Eye (tissue), 1 donor: Measurements from ENCODE around the gene THSD7B.
"Not testable (repeated sequence)": the region's sequence is repeated elsewhere in the genome, so short reads cannot be mapped to it uniquely, and the experiment has no call there.

ENCODE experiments used
- DNase-seq: peaks from one replicate; pipeline ENCODE4 v3.0.0-alpha.2; 2015

Gene THSD7B

GRCh38 chr2:137048455-137048854 is 283.1 kb downstream of the THSD7B start:
- no peak for DNase-seq

DNA sequence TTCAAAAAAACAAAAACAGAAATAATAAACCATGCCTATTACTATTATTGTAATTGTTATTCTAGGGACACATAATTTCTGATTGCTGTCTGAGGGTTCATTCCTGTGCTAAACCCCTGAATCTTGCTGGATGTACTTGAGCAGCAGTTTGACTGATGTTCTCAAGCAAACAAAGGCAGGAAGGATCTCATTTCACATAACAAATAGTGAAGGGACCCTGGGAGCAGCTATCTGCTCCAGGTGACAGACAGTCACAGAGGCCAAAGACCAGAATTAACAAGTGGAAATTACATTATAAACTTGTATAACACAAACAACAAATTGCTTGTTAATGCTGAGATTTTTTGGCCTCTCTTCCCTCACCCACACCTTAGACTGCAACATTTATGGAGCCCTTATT is 284.2 kb downstream of the THSD7B start:
- DNase-seq = no peak

GRCh38 chr2:137050949-137051348 is 285.6 kb downstream of the THSD7B start:
- DNase-seq = no peak

DNA sequence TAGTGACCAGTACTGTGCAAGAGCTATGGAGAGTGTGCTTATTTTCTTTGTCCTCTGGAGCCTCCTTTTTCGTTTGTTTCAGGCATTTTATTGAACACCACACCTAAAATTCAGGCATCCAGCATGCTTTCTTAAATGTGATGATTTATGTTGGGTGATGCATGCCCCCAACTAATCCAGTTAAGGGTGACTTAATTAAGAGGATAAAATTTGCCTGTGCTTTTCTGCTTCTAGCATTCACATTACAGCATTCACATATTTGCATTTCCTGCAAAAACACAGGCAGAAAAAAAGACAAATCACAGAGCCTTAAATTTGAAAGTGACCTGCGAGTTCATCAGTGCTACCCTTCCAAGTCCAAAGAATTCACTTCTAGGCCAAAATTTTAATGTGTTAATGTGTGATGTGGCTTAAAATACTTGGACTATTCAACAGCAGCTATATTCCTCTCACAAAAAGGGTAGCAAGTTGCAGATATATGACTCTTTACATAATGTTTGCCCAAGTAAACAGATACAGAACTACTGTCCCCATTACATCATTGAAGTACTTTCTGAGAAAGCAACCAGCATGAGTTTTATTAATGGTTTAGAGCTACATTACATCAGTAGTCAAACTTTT is 286.5 kb downstream of the THSD7B start:
- no peak for DNase-seq

- DNase-seq = no peak
Measured at GRCh38 chr2:137056704-137057103, 291.4 kb downstream of the THSD7B start.

- DNase-seq = not testable (repeated sequence)
Measured at GRCh38 chr2:137076111-137076765, 310.9 kb downstream of the THSD7B start.

GRCh38 chr2:137091704-137092103 is 326.4 kb downstream of the THSD7B start:
- no peak for DNase-seq

DNA sequence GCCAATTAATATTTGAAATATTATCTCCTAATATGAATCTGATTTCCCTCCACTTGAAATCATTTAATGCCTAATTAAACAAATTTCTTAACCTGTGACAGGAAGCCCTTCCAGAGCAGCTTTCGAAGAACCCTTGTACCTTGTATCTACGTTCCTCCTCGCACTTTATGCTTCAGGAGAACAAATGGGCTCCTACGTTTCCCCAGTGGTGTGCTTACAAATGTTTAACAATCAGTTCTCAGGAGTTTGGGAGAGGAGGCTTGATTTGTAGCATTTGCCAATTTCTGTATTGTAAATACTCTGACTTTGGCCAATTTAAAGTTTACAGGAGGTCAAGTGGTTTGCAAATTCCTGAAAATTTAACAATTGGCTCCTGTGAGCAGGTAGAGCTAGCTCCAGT is 327.8 kb downstream of the THSD7B start:
- DNase-seq = no peak

DNA sequence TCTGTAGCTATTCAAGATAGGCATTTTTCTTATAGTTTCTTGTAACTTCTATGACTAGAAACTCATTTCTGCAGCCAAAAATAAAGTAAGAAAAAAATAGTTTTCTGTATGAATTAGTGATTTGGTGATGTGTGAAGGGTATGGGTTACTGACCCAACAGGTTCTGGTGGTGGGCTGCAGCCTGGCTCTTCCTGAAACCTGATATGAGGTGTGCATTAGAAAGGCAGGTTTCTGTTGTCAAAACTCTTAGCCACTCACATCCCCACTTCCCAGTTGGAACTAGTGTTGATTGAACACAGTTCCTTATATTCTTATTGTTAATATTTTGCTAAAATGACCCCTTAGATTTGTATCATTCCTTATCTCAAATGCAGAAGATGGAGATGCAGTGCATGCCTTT is 330.8 kb downstream of the THSD7B start:
- DNase-seq = no peak

GRCh38 chr2:137096693-137097092 is 331.3 kb downstream of the THSD7B start:
- DNase-seq = no peak

DNA sequence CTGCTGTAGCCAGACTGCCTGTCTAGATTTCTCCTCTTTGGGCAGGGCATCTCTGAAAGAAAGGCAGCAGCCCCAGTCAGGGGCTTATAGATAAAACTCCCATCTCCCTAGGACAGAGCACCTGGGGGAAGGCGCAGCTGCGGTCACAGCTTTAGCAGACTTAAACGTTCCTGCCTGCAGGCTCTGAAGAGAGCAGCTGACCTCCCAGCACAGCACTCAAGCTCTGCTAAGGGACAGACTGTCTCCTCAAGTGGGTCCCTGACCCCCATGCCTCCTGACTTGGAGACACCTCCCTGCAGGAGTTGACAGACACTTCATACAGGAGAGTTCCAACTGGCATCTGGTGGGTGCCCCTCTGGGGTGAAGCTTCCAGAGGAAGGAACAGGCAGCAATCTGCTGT is 336.5 kb downstream of the THSD7B start:
- DNase-seq = not testable (repeated sequence)

GRCh38 chr2:137107904-137108303 is 342.6 kb downstream of the THSD7B start:
- DNase-seq = peak; percentile 1

DNA sequence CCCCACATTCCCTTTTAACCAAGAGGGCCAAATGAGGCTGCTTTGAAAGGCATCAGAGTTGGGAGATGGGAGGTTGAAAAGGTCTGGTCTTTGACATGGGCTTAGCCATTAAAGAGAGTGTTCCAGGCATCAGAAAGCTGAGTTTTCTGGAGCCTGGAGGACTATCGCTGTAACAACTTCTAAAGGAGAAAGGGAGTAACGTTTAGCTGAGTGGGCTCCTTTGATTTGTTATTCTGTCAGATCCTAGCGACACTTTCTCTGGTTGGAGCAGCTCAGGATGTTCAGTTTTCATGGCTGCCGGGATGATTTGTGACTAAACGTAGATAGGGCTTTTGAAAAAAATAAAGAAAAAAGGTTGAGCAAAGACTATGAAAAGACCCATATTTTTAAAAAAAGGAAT is 346.6 kb downstream of the THSD7B start:
- DNase-seq = no peak

GRCh38 chr2:137115081-137115794 is 349.9 kb downstream of the THSD7B start:
- no peak for DNase-seq

- DNase-seq = no peak
Measured at GRCh38 chr2:137115795-137116089, 350.4 kb downstream of the THSD7B start.

- DNase-seq = no peak
Measured at GRCh38 chr2:137117385-137117784, 352.0 kb downstream of the THSD7B start.

DNA sequence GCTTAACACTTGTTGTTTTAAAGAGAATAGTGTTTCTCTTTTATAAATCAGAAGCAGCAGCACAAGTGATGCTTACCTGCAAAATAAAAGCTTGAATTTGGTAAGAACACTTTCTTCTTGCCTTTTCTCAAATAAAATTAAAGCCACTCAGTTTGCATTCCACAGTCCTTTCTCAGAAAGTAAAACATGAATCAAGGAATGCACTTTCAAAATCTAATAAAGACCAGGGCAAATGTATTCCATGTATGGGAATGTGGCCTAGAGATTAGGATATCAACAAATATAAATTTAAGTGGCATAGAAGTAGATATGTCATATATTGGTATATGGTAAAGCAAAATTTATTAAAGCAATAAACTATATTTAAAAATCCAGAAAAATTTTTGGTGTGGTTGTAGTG is 352.8 kb downstream of the THSD7B start:
- no peak for DNase-seq

DNA sequence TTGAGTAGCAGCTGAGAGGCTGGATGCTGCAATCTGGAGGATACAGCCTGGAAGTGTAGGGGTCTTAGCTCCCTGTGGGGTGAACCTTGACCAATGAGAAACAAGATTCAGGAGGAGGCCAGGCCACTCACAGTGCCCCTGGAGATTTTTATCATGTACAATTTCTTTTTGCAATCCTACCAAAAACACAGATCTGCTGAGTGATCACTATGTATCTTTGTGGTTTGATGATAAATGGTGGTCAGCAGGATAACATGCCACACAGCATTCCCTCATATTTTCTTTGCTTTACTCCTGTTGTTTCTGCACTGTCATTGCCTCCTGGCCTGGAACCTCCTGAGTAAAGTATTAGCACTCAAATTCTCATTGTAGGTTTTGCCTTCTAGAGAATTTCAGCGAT is 357.9 kb downstream of the THSD7B start:
- no peak for DNase-seq

DNA sequence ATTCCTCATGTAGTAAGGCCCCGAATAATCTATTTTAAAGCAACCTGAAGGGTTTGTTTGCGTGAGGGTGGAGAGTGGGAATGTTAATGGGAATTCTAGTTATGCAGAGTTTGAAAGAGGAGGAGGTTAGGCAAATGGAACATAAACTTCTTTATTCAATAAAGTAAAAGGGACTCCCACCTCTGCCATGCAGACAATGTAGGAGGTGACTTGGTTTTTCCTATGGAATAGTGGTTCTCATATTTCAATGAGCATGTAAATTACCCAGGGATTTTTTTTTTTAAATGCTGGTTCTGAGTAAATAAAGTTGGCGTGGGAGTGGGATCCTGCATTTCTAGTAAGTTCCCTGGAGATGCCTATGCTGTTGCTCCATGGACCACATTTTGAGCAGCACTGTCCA is 367.9 kb downstream of the THSD7B start:
- DNase-seq = no peak

GRCh38 chr2:137138263-137138662 is 372.9 kb downstream of the THSD7B start:
- DNase-seq = no peak

- no peak for DNase-seq
Measured at GRCh38 chr2:137151731-137152130, 386.4 kb downstream of the THSD7B start.

DNA sequence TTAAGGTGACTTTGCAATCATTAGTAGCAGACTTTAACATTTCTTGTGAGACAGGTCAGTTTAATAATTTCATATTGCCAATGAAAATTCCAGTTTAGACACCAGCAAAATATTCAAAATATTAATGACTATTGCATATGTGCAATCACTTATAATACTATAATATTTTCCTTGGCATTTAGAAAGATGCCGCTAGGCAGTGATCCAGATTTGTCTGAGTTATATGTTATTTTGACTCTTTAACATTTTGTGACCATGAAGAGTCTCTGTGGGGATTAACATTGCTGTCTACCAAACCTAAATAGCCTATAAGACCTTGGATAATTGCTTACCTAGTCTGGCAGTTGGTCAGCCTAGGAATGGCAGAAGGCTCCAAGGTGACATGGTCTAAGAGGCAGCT is 389.6 kb downstream of the THSD7B start:
- no peak for DNase-seq

DNA sequence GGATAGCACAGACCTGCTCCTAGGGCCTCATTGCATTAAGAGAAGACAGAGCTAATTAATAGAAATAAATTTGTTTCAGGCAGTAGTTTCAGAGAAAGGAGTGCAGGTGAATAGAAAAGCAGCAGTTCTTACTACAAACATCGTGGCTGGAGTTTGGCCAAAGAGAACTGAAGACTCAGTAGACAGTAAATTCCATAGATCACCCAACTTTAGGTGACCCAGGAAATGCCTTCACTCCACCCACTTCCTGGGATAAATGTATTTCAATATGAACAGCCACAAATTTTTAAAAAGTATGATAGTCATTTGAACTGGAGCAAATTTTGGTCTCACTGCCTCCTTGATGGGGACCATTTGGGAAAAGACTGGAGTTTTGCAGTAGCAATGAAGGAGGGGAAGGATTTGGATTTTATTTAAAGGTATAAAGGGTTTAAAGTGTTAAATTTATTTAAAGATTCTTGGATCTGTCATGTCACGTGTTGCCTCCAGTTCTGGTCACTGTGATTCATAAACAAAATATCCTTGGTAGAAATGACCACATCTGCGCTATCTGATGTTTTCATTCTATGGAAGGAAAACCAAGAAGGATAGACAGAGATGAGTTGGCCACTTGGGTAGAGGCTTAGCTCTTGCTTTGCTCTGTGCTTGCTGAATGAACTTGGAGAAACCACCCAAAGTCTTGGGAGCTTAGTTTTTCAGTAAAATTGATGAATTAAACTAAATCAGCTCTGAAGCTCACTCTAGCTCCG is 390.2 kb downstream of the THSD7B start:
- DNase-seq = peak; percentile 8
